ENCODE measurements around the gene NEURL4.

Gene NEURL4

GRCh38 chr17:7323731-7324437 lies 5.3 kb downstream of the NEURL4 start:
- H3K36me3 ChIP-seq (ENCODE audit: control insufficient read depth, insufficient read depth, low read length), result peaks cover 48% of the 10 kb centered on the region
- peak; percentile 70 for DNase-seq (ENCODE audit: extremely low read depth, insufficient read length)
- H3K27me3 ChIP-seq (replicated peaks; ENCODE audit: control insufficient read depth, insufficient read depth, low read length), result no peaks in the 10 kb centered on the region
- peak; percentile 99 for TF ChIP-seq CTCF (IDR thresholded peaks at IDR 0.05; ENCODE audit: insufficient read depth, low read length, poor library complexity, severe bottlenecking)
- no peak overlapping the region for H3K4me3 ChIP-seq (replicated peaks; ENCODE audit: low read depth, low read length)

GRCh38 chr17:7322520-7323194 lies 6.5 kb downstream of the NEURL4 start:
- Histone ChIP-seq H3K27me3 (replicated peaks; ENCODE audit: control insufficient read depth, insufficient read depth, low read length) (no peaks in the 10 kb centered on the region), H3K36me3 (ENCODE audit: control insufficient read depth, insufficient read depth, low read length) (peaks cover 56% of the 10 kb centered on the region), H3K4me3 (replicated peaks; ENCODE audit: low read depth, low read length) (no peak overlapping the region)
- DNase-seq (ENCODE audit: extremely low read depth, insufficient read length), result no peak
- no peak for TF ChIP-seq CTCF (IDR thresholded peaks at IDR 0.05; ENCODE audit: insufficient read depth, low read length, poor library complexity, severe bottlenecking)

GRCh38 chr17:7321466-7321865 lies 7.7 kb downstream of the NEURL4 start:
- Histone ChIP-seq H3K36me3 (ENCODE audit: control insufficient read depth, insufficient read depth, low read length) (peaks cover 57% of the 10 kb centered on the region), H3K27me3 (replicated peaks; ENCODE audit: control insufficient read depth, insufficient read depth, low read length) (no peaks in the 10 kb centered on the region), H3K4me3 (replicated peaks; ENCODE audit: low read depth, low read length) (no peak overlapping the region)
- no peak for DNase-seq (ENCODE audit: extremely low read depth, insufficient read length)
- TF ChIP-seq CTCF (IDR thresholded peaks at IDR 0.05; ENCODE audit: insufficient read depth, low read length, poor library complexity, severe bottlenecking), result no peak

GRCh38 chr17:7318121-7318860 lies 10.8 kb downstream of the NEURL4 start:
- no peak for TF ChIP-seq CTCF (IDR thresholded peaks at IDR 0.05; ENCODE audit: insufficient read depth, low read length, poor library complexity, severe bottlenecking)
- Histone ChIP-seq H3K4me3 (replicated peaks; ENCODE audit: low read depth, low read length) (no peak overlapping the region), H3K27me3 (replicated peaks; ENCODE audit: control insufficient read depth, insufficient read depth, low read length) (no peaks in the 10 kb centered on the region), H3K36me3 (ENCODE audit: control insufficient read depth, insufficient read depth, low read length) (peaks cover 52% of the 10 kb centered on the region)
- no peak for DNase-seq (ENCODE audit: extremely low read depth, insufficient read length)

GRCh38 chr17:7317161-7317803 lies 11.9 kb downstream of the NEURL4 start:
- H3K27me3 ChIP-seq (replicated peaks; ENCODE audit: control insufficient read depth, insufficient read depth, low read length), result no peaks in the 10 kb centered on the region
- no peak overlapping the region for H3K4me3 ChIP-seq (replicated peaks; ENCODE audit: low read depth, low read length)
- no peak for TF ChIP-seq CTCF (IDR thresholded peaks at IDR 0.05; ENCODE audit: insufficient read depth, low read length, poor library complexity, severe bottlenecking)
- DNase-seq (ENCODE audit: extremely low read depth, insufficient read length), result no peak
- peaks cover 53% of the 10 kb centered on the region for H3K36me3 ChIP-seq (ENCODE audit: control insufficient read depth, insufficient read depth, low read length)

Measured in GM06990 (cell line).